Ammon's horn (tissue), 1 donor: ENCODE data around the gene BFSP2.

Source experiments
- DNase-seq: peaks from one replicate; pipeline ENCODE4 v3.0.0-alpha.2; 2016; ENCODE audit warnings: low spot score

BFSP2 gene

GRCh38 chr3:133400006-133400515 is at the start of gene BFSP2:
Gene BFSP2 (plus strand): TSS chr3:133400056. CDS start chr3:133400084, 28 bp downstream.
- DNase-seq, result no peak

GRCh38 chr3:133354721-133355120 is 45.1 kb upstream of the BFSP2 start:
- DNase-seq, result no peak

- DNase-seq, result no peak
Measured at GRCh38 chr3:133360476-133360875, 39.4 kb upstream of the BFSP2 start.

- DNase-seq, result no peak
Measured at GRCh38 chr3:133361011-133361410, 38.8 kb upstream of the BFSP2 start.

- DNase-seq, result no peak
Measured at GRCh38 chr3:133361435-133361834, 38.4 kb upstream of the BFSP2 start.

- DNase-seq, result no peak
Measured at GRCh38 chr3:133362539-133362938, 37.3 kb upstream of the BFSP2 start.

GRCh38 chr3:133364704-133365103 is 35.2 kb upstream of the BFSP2 start:
- no peak for DNase-seq

- no peak for DNase-seq
Measured at GRCh38 chr3:133366921-133367320, 32.9 kb upstream of the BFSP2 start.

GRCh38 chr3:133367403-133367802 is 32.5 kb upstream of the BFSP2 start:
- DNase-seq, result no peak

- DNase-seq, result no peak
Measured at GRCh38 chr3:133367956-133368355, 31.9 kb upstream of the BFSP2 start.

- DNase-seq, result no peak
Measured at GRCh38 chr3:133368371-133369067, 31.3 kb upstream of the BFSP2 start.

GRCh38 chr3:133369068-133369440 is 30.8 kb upstream of the BFSP2 start:
- no peak for DNase-seq

GRCh38 chr3:133371181-133371580 is 28.7 kb upstream of the BFSP2 start:
- no peak for DNase-seq

- DNase-seq, result no peak
Measured at GRCh38 chr3:133371676-133372075, 28.2 kb upstream of the BFSP2 start.

- DNase-seq, result no peak
Measured at GRCh38 chr3:133374708-133375402, 25.0 kb upstream of the BFSP2 start.

- DNase-seq, result no peak
Measured at GRCh38 chr3:133375403-133375745, 24.5 kb upstream of the BFSP2 start.

GRCh38 chr3:133376810-133377209 is 23.0 kb upstream of the BFSP2 start:
- no peak for DNase-seq

- DNase-seq, result peak; percentile 71
Measured at GRCh38 chr3:133377396-133377795, 22.5 kb upstream of the BFSP2 start.

- no peak for DNase-seq
Measured at GRCh38 chr3:133379926-133380325, 19.9 kb upstream of the BFSP2 start.

GRCh38 chr3:133380481-133381225 is 19.2 kb upstream of the BFSP2 start:
- DNase-seq, result no peak

- no peak for DNase-seq
Measured at GRCh38 chr3:133381346-133382109, 18.3 kb upstream of the BFSP2 start.

- DNase-seq, result no peak
Measured at GRCh38 chr3:133383175-133383574, 16.7 kb upstream of the BFSP2 start.
